ENCODE results near the gene GALNT4. TPM values are rescaled to one million over a fixed set of nuclear protein-coding genes. Genes with fewer than 3 reads are reported as not detected.

Gene GALNT4
- total RNA-seq, 1 experiment from 2014 or later, result 3.7 TPM

DNA sequence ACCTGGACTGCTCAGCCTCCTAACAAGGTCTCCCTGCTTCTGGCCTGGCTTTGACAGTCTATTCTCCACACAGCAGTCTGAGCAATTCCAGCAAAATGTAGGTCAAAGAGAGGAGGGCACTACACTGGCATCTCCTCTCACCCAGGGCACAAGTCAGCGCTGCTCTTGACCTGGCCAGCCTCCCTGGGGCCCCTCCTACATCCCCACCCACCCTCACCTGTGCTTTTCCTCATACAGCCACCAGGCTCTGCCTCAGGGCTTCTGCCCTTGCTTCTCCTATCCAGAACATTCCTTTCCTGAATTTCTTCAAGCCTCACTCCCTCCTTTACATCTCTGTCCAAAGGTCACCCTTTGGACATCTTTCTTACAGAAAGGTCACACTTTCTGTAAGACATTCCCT is 33.7 kb downstream of the GALNT4 start:
- POLR2A ChIA-PET (ENCODE audit: unreplicated experiment), result interaction anchor here (0.6 kb wide), 1 partner anchor 19 kb away, joined by 4 read pairs; no protein-coding TSS in a partner anchor
- TF ChIP-seq EZH2 (IDR thresholded peaks at IDR 0.05; ENCODE audit: low read depth), result no peak
- TF ChIP-seq, protein P1, sequence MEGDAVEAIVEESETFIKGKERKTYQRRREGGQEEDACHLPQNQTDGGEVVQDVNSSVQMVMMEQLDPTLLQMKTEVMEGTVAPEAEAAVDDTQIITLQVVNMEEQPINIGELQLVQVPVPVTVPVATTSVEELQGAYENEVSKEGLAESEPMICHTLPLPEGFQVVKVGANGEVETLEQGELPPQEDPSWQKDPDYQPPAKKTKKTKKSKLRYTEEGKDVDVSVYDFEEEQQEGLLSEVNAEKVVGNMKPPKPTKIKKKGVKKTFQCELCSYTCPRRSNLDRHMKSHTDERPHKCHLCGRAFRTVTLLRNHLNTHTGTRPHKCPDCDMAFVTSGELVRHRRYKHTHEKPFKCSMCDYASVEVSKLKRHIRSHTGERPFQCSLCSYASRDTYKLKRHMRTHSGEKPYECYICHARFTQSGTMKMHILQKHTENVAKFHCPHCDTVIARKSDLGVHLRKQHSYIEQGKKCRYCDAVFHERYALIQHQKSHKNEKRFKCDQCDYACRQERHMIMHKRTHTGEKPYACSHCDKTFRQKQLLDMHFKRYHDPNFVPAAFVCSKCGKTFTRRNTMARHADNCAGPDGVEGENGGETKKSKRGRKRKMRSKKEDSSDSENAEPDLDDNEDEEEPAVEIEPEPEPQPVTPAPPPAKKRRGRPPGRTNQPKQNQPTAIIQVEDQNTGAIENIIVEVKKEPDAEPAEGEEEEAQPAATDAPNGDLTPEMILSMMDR (conservative IDR thresholded peaks at IDR 0.05), result no peak
- intact Hi-C loops (cut with micrococcal nuclease; ENCODE audit: unreplicated experiment), result no loop called here
- Histone ChIP-seq H3K4me3 (no peak overlapping the region), H3K9me3 (ENCODE audit: insufficient read depth, low read depth) (no peaks in the 10 kb centered on the region), H3K27me3 (ENCODE audit: insufficient read depth, low read depth) (no peaks in the 10 kb centered on the region), H3K4me2 (no peak overlapping the region), H3K79me2 (ENCODE audit: low read depth) (no peaks in the 10 kb centered on the region), H2AFZ (no peak overlapping the region), H4K20me1 (ENCODE audit: insufficient read depth) (no peaks in the 10 kb centered on the region), H3K4me1 (replicated peaks; ENCODE audit: insufficient read depth) (no peaks in the 10 kb centered on the region), H3F3A (ENCODE audit: insufficient read depth, low read depth) (no peaks in the 10 kb centered on the region), H3K9me2 (ENCODE audit: insufficient read depth) (no peaks in the 10 kb centered on the region), H3K27ac (no peak overlapping the region), H3K36me3 (ENCODE audit: low read depth) (no peaks in the 10 kb centered on the region)
- BruUV-seq (replicated peaks), result no TSS peak
- no peak for DNase-seq
- CTCF ChIA-PET, result no interaction called here

DNA sequence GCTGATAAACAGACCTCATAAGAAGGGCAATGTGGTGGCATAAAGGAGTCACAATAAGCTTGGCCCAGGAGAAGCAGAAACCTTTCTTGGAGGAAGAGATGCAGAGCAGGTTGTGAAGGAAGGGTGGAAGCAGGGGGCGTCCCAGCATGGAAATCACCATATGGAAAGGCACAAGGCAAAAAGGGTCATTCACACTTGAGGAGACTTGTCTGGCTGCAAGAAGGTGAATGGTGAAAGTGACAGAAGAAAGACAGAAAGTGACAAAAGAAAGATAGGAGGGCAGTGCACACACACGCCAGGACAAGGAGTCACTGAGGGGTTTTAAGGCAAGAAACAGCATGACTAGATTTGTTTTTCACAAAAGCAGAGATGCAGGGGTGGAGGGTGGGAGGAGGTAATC is 38.3 kb downstream of the GALNT4 start:
- ChIA-PET CTCF (no interaction called here), POLR2A (ENCODE audit: unreplicated experiment) (no interaction called here)
- Histone ChIP-seq H3K4me3 (no peak overlapping the region), H3F3A (ENCODE audit: insufficient read depth, low read depth) (no peaks in the 10 kb centered on the region), H3K27me3 (ENCODE audit: insufficient read depth, low read depth) (no peaks in the 10 kb centered on the region), H3K4me1 (replicated peaks; ENCODE audit: insufficient read depth) (no peaks in the 10 kb centered on the region), H4K20me1 (ENCODE audit: insufficient read depth) (no peaks in the 10 kb centered on the region), H3K9me2 (ENCODE audit: insufficient read depth) (no peaks in the 10 kb centered on the region), H3K4me2 (no peak overlapping the region), H3K9me3 (ENCODE audit: insufficient read depth, low read depth) (no peaks in the 10 kb centered on the region), H3K27ac (no peak overlapping the region), H3K79me2 (ENCODE audit: low read depth) (no peaks in the 10 kb centered on the region), H3K36me3 (ENCODE audit: low read depth) (no peaks in the 10 kb centered on the region), H2AFZ (no peak overlapping the region)
- no TSS peak for BruUV-seq (replicated peaks)
- TF ChIP-seq EZH2 (IDR thresholded peaks at IDR 0.05; ENCODE audit: low read depth), result no peak
- intact Hi-C loops (cut with micrococcal nuclease; ENCODE audit: unreplicated experiment), result no loop called here
- DNase-seq, result no peak

DNA sequence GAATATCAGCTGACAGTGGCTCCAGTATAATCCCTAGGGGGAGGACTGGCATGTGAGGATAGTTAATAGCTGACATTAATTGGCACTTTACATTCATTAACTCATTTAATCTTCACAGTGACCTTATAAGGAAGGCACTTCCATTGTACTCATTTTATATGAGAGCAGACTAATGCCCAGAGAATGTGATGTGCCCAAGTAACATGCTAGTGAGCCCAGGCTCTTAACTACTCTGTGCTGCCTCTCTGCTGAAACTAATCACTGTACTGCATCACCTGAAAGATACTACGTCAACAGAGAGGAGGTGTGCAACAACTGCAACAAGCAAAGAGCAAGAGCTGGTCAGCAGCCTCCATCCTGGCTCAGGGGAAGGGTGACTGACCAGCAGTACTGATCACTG is 40.1 kb downstream of the GALNT4 start:
- no peaks in the 10 kb centered on the region for H3K79me2 ChIP-seq (ENCODE audit: low read depth)
- intact Hi-C loops (cut with micrococcal nuclease; ENCODE audit: unreplicated experiment), result no loop called here

More for the DNA sequence above, 40.1 kb downstream of the GALNT4 start:
- no peaks in the 10 kb centered on the region for H3K9me3 ChIP-seq (ENCODE audit: insufficient read depth, low read depth)
- no peak overlapping the region for H3K27ac ChIP-seq
- DNase-seq, result no peak
- no peaks in the 10 kb centered on the region for H3K9me2 ChIP-seq (ENCODE audit: insufficient read depth)
- ChIA-PET POLR2A (ENCODE audit: unreplicated experiment) (no interaction called here), CTCF (no interaction called here)
- no TSS peak for BruUV-seq (replicated peaks)
- no peaks in the 10 kb centered on the region for H3K4me1 ChIP-seq (replicated peaks; ENCODE audit: insufficient read depth)
- TF ChIP-seq, protein P1 (conservative IDR thresholded peaks at IDR 0.05), result no peak
- TF ChIP-seq EZH2 (IDR thresholded peaks at IDR 0.05; ENCODE audit: low read depth), result no peak
- H3F3A ChIP-seq (ENCODE audit: insufficient read depth, low read depth), result no peaks in the 10 kb centered on the region
- H2AFZ ChIP-seq, result no peak overlapping the region
- H3K27me3 ChIP-seq (ENCODE audit: insufficient read depth, low read depth), result no peaks in the 10 kb centered on the region
- no peaks in the 10 kb centered on the region for H3K36me3 ChIP-seq (ENCODE audit: low read depth)
- no peaks in the 10 kb centered on the region for H4K20me1 ChIP-seq (ENCODE audit: insufficient read depth)
- no peak overlapping the region for H3K4me3 ChIP-seq
- no peak overlapping the region for H3K4me2 ChIP-seq
